GM12873 (cell line): ENCODE measurements around the gene LSM10.

Source experiments
- CTCF ChIP-seq: IDR thresholded peaks from 2 replicates; pipeline ENCODE4 v1.5.1; 2012; ENCODE audit warnings: low read depth, mild to moderate bottlenecking, moderate library complexity, low read length, control low read depth; ENCODE audit not compliant: insufficient read depth; ENCODE audit errors: missing control alignments

Gene LSM10

GRCh38 chr1:36400514-36400824, 2.8 kb upstream of the LSM10 start:
- TF ChIP-seq CTCF: no peak

GRCh38 chr1:36398370-36398977, 766 bp upstream of the LSM10 start:
- no peak for TF ChIP-seq CTCF

GRCh38 chr1:36397083-36397377, 678 bp downstream of the LSM10 start:
- no peak for TF ChIP-seq CTCF

- TF ChIP-seq CTCF: no peak
Measured at GRCh38 chr1:36396359-36396758, 1.3 kb downstream of the LSM10 start.

- TF ChIP-seq CTCF: no peak
Measured at GRCh38 chr1:36393686-36394085, 4.0 kb downstream of the LSM10 start.

- no peak for TF ChIP-seq CTCF
Measured at GRCh38 chr1:36392836-36393235, 4.9 kb downstream of the LSM10 start.

GRCh38 chr1:36391271-36391670, 6.4 kb downstream of the LSM10 start:
- no peak for TF ChIP-seq CTCF

GRCh38 chr1:36390411-36390810, 7.3 kb downstream of the LSM10 start:
- TF ChIP-seq CTCF: no peak
